Neutrophil (primary cell): ENCODE measurements around the gene SCP2.

Experiments used
- H3K27ac ChIP-seq: fragments of 200-600 bp; sonication (generic); 2 replicates; pipeline ENCODE4 v1.5.1; 2016; ENCODE audit warnings: mild to moderate bottlenecking, moderate library complexity
- H3K27me3 ChIP-seq: fragments of 200-600 bp; sonication (generic); 2 replicates; pipeline ENCODE4 v1.6.0; 2016; ENCODE audit warnings: mild to moderate bottlenecking
- H3K36me3 ChIP-seq: fragments of 200-600 bp; sonication (generic); 2 replicates; pipeline ENCODE4 v1.5.1; 2017
- H3K4me1 ChIP-seq, 2 experiments: fragments of 200-600 bp in 1 of 2; sonication (generic) in 1 of 2; 1 replicate in 1 of 2; 2 replicates in 1 of 2; pipeline versions ENCODE4 v1.5.1 to v1.6.1; 2013 to 2016; ENCODE audit warnings: low read depth in 1 of 2, low read length in 1 of 2, mild to moderate bottlenecking in 1 of 2, moderate library complexity in 1 of 2; ENCODE audit not compliant: control insufficient read depth in 1 of 2, insufficient read depth in 1 of 2
- H3K4me3 ChIP-seq, 2 experiments: fragments of 200-600 bp in 1 of 2; sonication (generic) in 1 of 2; 1 replicate in 1 of 2; 2 replicates in 1 of 2; pipeline ENCODE4 v1.5.1; 2013 to 2016; ENCODE audit warnings: low read depth in 1 of 2, low read length in 1 of 2, mild to moderate bottlenecking in 1 of 2, moderate library complexity in 1 of 2
- H3K9me3 ChIP-seq: fragments of 200-600 bp; sonication (generic); 2 replicates; pipeline ENCODE4 v1.5.1; 2016
- CTCF ChIP-seq: fragments of 200-600 bp; sonication (generic); IDR thresholded peaks from 2 replicates; pipeline ENCODE4 v1.5.1; 2016; ENCODE audit warnings: antibody characterized with exemption

The SCP2 gene

GRCh38 chr1:53060579-53060978, 133.5 kb downstream of the SCP2 start:
- no peak overlapping the region for H3K27ac ChIP-seq
- peaks cover 5 to 14% of the 10 kb centered on the region in 2 experiments for H3K4me1 ChIP-seq
- no peak for TF ChIP-seq CTCF
- no peaks in the 10 kb centered on the region for H3K36me3 ChIP-seq
- peaks cover 85% of the 10 kb centered on the region for H3K27me3 ChIP-seq
- H3K9me3 ChIP-seq, result no peaks in the 10 kb centered on the region
- no peak overlapping the region for H3K4me3 ChIP-seq

DNA sequence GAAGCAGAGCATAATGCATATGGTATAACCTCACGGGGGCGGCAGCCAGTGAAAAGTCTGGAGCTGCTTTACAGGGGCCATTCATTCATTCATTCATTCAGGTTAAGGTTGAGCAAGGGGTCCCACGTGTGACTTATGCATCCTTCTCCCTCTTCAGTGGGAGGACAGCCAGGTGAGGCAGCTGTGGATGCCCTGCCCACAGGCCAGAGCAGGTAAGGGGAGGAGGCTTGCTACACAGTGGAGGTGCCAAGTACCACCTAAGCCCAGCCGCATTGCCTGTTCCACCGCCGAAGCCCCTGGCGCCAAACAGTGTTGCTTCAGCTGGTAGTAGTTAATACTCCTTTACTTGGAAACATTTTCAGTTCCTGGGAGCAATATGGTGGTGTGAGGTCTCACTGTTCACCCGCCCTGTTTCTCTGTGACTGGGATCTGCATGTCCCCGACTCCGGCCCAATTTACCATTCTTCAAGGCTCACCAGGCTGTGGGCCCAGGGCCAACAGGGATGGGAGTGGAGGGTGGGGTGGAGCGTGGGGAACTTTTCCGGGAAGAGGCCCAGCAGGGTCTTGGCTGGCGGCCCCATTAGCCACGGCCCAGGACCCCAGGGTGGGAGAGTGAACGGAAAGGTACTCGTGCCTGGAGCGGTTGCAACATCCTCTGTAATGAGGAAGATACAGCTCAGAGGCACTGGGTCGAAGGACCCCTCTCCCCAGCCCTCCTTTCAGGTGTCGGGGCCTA, 134.2 kb downstream of the SCP2 start:
- no peak for TF ChIP-seq CTCF
- no peaks in the 10 kb centered on the region for H3K9me3 ChIP-seq
- H3K4me3 ChIP-seq, result no peak overlapping the region
- peaks cover 85% of the 10 kb centered on the region for H3K27me3 ChIP-seq
- no peaks in the 10 kb centered on the region for H3K36me3 ChIP-seq
- H3K27ac ChIP-seq, result no peak overlapping the region
- peaks cover 5 to 14% of the 10 kb centered on the region in 2 experiments for H3K4me1 ChIP-seq

DNA sequence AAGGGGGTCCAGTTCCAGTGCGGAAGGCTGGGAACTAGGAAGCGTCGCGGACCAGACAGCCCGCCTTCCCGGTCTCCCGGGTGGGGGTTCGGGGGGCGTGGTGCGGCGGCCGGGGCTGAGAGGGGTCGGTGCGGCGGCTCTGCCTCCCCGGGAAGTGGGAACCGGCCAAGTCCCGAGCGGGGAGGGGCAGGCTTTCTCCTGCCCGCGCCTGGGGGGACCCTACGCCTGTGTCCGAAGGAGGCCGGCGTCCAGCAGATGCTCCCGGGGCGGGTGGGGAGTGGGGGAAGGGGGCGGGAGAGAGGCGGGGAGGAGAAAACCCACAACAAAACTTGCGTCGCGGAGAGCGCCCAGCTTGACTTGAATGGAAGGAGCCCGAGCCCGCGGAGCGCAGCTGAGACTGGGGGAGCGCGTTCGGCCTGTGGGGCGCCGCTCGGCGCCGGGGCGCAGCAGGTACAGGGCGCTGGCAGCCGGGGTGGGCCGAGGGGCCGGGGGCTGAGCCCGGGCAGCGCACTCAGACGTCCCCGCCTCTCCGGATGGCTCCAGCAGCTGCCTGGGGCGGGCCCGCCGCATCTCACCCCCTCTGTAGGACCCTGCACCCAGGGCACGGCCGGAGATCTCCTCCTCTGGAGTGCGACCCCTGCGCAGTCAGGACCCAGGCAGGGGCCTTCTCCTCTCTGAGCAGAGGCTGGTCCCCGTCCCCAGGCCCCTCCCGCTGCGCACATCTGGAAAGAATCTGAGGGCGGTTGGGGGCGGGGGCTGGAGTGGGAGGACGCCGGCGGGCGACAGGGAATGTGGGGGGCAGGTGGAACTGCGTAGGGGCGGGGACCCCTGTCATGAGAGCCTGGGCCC, 135.0 kb downstream of the SCP2 start, which contains the start of gene PODN:
TSS of gene PODN (plus strand) at position 355 of the 849 bp plus-strand sequence. CDS start 7,643 bp downstream, outside the sequence.
- Histone ChIP-seq H3K9me3 (no peaks in the 10 kb centered on the region), H3K27ac (no peak within 1 kb of the TSS), H3K27me3 (peaks cover 85% of the 10 kb centered on the region), H3K36me3 (no peaks in the 10 kb centered on the region), H3K4me1 (peaks cover 5 to 14% of the 10 kb centered on the region in 2 experiments), H3K4me3 (no peak within 1 kb of the TSS)
- no peak for TF ChIP-seq CTCF

GRCh38 chr1:53062708-53063591, 135.9 kb downstream of the SCP2 start:
- Histone ChIP-seq H3K4me3 (no peak overlapping the region), H3K4me1 (peaks cover 5 to 14% of the 10 kb centered on the region in 2 experiments), H3K27me3 (peaks cover 76% of the 10 kb centered on the region), H3K9me3 (no peaks in the 10 kb centered on the region), H3K36me3 (no peaks in the 10 kb centered on the region), H3K27ac (no peak overlapping the region)
- no peak for TF ChIP-seq CTCF
